Middle frontal gyrus (tissue), 1 donor: Measurements from ENCODE around the gene SH3D21.

Source experiments
- DNase-seq: peaks from one replicate; pipeline ENCODE4 v3.0.0-alpha.2; 2015; ENCODE audit warnings: low spot score; ENCODE audit errors: extremely low spot score

The SH3D21 gene

DNA sequence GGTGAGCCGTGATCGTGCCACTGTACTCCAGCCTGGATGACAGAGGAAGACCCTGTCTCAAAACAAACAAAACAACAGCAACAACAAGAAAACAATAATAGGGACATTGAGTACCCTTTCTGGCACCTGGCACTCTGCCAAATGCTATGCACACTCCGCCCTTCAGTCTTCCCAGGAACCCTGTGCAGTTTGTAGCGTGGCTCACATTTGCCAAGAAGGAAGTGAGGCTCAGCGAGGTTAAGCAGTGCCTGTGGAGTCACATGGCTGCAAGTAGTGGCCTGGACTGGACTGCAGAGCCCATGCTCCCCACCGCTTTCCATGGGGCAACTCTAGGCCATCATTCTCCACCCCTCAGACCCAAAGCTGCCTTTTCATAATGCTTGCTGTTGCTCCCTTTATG, 22.5 kb downstream of the SH3D21 start:
- DNase-seq: no peak

DNA sequence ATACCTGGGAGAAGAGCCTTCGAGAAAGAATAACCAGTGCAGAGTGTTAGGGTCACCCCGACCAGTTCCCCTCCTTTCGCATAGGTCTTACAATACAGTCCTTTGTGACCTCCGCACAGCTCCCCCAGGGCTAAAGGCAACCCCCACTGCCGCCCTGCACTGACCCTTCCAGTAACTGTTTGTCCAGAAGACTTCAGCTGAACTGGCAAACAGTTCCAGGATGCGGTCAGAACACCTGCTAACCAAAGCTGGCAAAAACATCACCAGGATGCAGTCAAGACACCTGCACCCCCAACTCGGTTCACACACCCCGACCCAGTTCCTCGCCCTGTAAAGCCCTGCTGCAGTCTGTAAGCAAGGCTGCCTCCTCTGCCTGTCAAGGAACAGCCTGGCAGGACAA, 23.6 kb downstream of the SH3D21 start:
- DNase-seq: no peak

- DNase-seq: no peak
Observed at GRCh38 chr1:36330940-36331339, 24.8 kb downstream of the SH3D21 start.

- DNase-seq: no peak
Observed at GRCh38 chr1:36337830-36338229, 31.7 kb downstream of the SH3D21 start.

DNA sequence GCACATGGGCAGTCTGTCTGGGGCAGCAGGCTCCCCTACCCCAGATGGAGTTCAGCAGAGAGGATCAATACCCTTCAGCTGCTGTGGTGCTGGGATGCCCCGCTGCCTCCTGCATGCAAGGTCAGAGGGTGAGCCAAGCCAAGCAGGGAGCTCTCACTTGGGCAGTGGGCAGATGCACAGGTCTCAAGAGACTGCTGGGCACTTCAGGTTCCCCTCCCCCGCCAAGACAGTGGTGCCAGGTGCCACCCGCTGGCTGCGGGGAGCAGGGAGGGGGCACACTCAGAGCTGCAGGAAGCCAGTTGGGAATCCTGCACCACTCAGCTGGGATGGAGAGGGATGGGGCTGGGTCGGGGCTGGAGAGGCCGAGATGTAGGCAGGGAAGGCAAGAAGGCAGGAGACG, 33.0 kb downstream of the SH3D21 start:
- DNase-seq: no peak

DNA sequence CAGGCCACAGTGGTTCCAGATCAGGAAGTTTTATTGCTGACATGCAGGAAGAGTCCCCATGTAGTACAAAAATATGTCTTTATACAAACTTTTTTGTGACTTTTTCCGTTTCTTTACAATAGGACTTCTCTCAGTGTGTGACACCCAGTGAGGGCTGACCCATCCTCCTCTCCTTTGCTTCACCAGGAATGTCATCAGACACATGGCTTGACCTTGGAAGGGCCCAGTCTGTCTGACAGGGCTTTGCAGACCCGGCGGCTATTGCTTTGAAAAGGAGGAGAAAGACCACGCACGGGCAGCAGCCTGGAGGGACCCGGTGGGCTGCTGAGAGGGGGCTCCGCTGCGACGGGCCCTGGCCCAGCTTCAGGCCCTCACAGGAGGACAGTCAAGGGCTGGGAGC, 33.4 kb downstream of the SH3D21 start:
- DNase-seq: no peak

DNA sequence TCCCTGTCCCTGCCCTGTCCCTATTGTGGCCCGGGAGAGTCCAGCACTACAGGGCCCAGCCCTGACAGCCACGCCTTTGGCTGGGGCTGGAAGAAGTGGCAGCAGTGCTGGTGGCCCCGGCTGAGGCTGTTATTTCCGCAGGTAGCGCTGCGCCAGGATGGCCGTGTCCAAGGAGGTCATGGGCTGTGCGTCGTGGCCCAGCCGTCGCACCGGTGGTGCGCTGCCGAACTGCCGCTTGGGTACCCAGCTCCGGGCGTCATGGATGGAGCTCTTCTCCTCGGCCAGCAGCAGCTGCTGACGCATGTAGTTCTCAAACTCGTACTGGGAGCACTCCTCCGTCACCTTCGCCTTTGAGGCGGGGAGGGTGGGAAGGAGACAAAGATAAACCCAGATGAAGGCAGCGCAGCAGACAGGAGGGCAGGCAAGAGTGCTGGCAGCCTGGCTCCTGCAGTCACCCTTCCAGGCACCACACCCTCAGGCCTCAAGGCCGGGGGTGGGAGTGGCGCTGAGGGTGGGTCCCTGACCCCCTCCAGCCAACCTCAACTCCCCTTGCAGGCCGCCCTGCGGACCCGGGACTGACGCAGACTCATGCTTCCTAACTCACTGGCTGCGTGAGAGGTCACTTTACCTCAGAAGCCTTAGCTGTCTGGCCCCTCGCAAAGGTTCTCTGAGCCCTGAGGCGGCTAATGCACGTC, 35.6 kb downstream of the SH3D21 start:
- no peak for DNase-seq

DNA sequence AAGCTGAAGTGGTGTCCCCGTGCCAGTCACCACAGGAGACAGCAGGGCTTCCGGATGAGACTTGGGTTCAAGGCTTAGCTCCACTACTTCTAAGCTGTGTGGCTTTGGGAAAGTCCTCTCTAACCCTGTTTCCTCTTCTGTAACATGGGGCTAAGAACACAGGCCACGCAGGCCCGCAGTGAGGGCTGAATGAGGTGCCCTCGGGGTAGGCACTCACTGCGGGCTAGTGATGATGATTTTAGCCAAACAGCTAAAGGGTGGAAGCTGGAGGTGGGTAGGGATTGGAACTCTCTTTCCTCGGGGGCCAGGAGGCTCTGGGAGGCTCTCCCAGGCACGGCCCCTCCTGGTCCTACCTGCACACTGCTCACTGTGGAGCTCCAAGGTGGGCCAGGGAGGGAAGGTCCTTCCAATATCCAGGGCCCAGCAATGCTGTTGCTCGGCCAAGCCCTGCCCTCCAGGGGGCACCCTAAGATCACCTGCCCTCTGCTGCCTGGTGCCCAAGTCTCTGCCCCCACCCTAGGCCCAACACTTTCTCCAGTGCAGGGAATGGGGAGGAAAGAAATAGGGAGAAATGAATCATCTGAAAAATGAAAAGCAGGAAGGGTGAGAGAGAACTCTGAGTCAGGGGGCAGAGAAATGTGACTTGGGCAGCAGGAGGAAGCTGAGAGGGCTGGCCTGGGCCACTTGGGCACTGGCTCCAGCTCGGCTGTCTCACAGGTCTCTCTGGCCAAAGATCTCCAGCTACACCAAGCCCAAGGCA, 36.4 kb downstream of the SH3D21 start:
- no peak for DNase-seq

- no peak for DNase-seq
Observed at GRCh38 chr1:36343651-36344394, 37.7 kb downstream of the SH3D21 start.

GRCh38 chr1:36344395-36344680, 38.2 kb downstream of the SH3D21 start:
- DNase-seq: no peak

DNA sequence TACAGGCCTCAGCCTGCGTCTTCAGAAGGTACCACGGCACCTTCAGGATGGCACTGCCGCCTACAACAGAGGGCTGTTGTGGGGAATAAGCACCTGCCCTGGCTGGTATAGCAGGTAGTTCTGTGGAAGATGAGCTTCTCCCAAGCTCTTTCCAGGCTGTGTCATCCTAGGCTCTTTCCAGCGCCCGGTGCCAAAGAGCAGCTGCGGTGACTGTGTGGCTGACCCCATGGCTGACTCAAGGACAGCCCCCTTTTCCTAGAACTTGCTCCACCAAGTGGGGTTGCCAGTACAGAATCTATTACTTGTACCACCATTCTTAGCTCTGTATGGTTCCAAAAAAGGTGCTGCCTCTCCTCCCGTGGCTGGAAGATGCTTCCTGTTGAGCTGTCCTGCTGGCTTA, 39.2 kb downstream of the SH3D21 start:
- no peak for DNase-seq

- DNase-seq: no peak
Observed at GRCh38 chr1:36346741-36347370, 40.7 kb downstream of the SH3D21 start.

DNA sequence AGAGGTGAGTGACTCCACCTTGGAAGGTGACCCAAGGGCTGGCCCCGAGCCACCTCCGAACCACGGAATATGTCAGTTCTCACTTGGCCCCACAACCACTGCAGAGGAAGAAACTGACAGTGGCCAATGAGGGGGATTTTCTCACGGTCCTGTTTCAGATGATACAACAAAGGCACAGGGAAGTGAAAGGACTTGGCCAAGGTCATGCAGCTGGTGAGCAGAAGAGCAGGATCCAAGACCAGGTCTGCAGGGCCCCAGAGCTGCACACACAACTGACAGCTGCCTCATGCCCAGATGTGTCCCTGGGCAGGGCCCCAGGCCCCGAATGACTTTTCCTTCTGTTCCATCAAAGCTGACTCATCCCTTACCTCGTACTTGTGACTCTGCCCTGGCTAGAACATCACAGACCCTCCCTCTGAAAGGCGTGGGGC, 43.1 kb downstream of the SH3D21 start:
- no peak for DNase-seq

- DNase-seq: no peak
Observed at GRCh38 chr1:36349839-36350238, 43.7 kb downstream of the SH3D21 start.

DNA sequence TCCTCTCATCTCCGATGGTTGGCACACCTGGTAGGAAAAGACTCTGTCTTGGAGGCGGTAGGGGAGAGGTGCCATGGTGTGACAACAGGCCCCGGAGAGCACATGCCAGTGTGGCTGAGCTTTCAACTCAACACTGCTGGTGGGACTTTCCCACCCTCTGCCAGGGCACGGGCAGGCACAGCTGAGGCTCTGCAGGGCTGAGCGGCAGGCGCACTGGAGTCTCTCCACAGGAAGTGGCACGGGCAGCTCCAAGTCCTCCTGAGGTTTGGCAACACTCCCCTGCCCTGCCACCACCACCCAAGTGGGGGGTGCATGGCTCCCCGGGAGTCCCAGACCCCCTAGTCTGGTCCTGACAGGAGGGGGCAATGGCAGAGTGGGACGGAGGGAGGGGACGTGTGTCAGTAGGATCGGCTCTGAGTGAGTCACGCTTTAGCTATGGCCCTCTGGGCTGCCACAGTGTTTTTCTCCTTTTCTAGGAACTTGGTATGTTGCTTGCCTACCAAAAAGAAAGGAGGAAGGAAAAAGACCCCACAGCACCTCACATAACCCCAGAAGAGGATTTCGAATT, 44.6 kb downstream of the SH3D21 start:
- no peak for DNase-seq

GRCh38 chr1:36351227-36351977, 45.2 kb downstream of the SH3D21 start:
- DNase-seq: no peak

DNA sequence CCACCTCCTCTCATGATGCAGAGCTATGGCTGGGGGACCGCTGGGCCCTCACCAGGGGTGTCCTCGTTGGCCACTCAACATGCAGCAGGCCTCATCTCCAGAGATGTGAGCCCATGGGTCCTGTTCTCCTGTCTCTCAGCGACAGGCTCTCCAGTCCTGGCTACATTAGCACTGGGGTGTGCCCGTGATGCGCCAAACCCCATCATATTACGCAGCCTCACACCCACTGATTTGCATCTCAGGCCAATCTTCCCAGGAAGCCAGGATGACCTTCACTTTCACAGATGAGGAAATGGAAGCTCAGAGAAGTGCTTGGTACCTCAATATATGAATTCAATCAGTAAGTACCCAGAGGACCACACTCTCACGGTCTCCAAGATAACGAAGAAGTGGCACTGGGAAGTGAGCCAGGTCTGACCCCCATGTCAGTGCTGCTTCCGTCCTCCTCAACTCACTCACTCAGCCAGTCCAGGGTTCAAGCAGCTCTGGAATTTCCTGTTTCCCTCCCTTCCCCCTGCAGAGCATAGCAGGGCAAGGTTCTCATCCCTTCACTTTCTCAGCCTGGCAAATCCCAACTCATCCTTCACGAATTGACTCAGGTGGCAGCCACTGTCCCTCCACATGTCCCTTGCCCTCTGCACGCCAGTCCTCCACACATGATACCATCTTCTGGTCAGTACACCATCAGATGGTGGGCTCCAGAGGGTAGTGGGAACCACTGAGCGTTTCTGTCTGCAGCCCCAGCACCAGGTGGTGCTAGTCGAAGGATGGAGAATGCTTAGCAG, 46.1 kb downstream of the SH3D21 start:
- no peak for DNase-seq

- no peak for DNase-seq
Observed at GRCh38 chr1:36352910-36353878, 47.0 kb downstream of the SH3D21 start.

DNA sequence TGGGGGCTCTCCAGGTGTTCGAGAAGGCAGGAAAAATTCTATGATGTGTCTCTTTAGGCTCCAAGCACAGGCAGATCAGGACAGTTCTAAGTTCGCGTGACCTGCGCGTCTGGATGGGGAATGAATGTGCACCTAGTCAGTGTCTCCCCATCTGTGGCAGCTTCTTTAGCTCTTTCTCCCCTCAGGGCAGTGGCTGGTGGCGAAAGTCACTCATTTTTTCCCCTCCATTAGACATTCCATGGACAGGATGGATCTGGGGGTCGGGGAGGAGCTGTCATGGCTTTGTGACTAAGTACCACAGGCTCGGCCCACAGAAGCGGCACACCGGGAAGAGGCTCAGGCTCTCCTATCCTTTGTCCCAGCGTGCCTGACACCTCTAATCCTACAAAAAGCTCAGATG, 48.3 kb downstream of the SH3D21 start:
- DNase-seq: no peak
